Measurements from ENCODE around the gene MYOF.

DNA sequence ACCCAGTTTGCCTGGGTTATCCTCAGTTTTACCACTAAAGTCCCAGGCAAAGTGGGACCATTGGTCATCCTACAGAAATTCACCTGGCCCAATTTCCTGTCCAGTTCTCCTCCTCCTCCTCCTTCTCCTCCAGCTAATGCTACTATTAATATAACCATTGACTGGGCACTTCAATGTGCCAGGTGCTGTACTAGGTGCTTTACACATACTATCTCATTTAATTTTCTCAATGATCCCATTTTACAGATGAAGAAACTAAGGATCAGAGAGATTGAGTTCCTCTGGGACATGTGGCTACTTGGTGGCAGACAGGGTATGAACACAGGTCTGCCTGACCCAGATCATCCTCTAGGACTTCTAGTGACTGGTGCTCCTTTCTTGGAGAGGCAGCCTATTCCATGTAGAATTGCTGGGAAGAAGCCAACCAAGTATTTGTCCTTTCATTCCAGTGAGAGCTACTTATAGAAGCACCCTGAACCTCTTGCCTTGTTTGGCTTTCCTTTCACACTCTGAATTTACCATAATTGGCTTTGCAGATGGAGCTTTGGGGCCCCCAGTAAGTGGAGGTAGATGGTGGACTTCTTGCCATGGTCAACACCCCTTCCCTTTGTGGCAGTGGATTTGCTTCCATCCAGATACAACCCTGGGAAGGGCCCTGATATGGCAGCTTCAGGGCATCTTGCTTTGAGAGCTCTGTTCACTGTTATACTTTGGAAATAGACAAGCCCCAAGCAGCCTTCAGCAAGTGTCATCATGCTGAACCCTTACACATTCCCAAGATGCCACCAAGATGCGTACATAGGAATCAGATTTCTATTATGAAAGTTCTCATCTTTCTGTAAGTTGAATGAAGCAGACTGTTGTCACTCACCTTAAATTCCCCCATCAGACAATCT is 78.7 kb downstream of the MYOF start:
- TF ChIP-seq ZFP3 (CRISPR knock-in tag; IDR thresholded peaks at IDR 0.05) (no peak), ZNF565 (CRISPR knock-in tag; conservative IDR thresholded peaks at IDR 0.05; ENCODE audit: low read depth) (no peak), TCF4 (CRISPR knock-in tag; IDR thresholded peaks at IDR 0.05; ENCODE audit: borderline replicate concordance) (no peak)

Measured in SK-N-SH treated with all-trans-retinoic acid at 6 μM for 48 hours (cell line).